Measurements from ENCODE around the gene TUBAL3. TPM values are rescaled to one million over a fixed set of nuclear protein-coding genes. Genes with fewer than 3 reads are reported as not detected.
A peak's percentile ranks its signal among the peaks of the same experiment; 100 is the strongest.

Gene TUBAL3
- polyA plus RNA-seq (2012; ENCODE audit: insufficient read depth, insufficient read length), result 3.3 TPM

- DNase-seq (ENCODE audit: low read depth, low spot score), result no peak
- peak within 1 kb of the TSS; percentile 18 for H3K4me3 ChIP-seq (ENCODE audit: low read length)
Observed at GRCh38 chr10:5404208-5405041, at the start of gene TUBAL3. Gene TUBAL3 (minus strand): TSS chr10:5404828. CDS start chr10:5404792, 36 bp downstream.

GRCh38 chr10:5453749-5454489, 49.3 kb upstream of the TUBAL3 start:
- H3K4me3 ChIP-seq (ENCODE audit: low read length), result no peak overlapping the region
- DNase-seq (ENCODE audit: low read depth, low spot score), result no peak

- no peak for DNase-seq (ENCODE audit: low read depth, low spot score)
- H3K4me3 ChIP-seq (ENCODE audit: low read length), result no peak overlapping the region
Observed at GRCh38 chr10:5450605-5451384, 46.2 kb upstream of the TUBAL3 start.

- no peak for DNase-seq (ENCODE audit: low read depth, low spot score)
- H3K4me3 ChIP-seq (ENCODE audit: low read length), result no peak overlapping the region
Observed at GRCh38 chr10:5449823-5450222, 45.2 kb upstream of the TUBAL3 start.

- DNase-seq (ENCODE audit: low read depth, low spot score), result no peak
- no peak overlapping the region for H3K4me3 ChIP-seq (ENCODE audit: low read length)
Observed at GRCh38 chr10:5449227-5449626, 44.6 kb upstream of the TUBAL3 start.

GRCh38 chr10:5448333-5449001, 43.8 kb upstream of the TUBAL3 start:
- H3K4me3 ChIP-seq (ENCODE audit: low read length), result no peak overlapping the region
- no peak for DNase-seq (ENCODE audit: low read depth, low spot score)

- DNase-seq (ENCODE audit: low read depth, low spot score), result peak; percentile 95
- peak overlapping the region; percentile 54; the same call in 1 of the 2 replicates for H3K4me3 ChIP-seq (ENCODE audit: low read length)
Observed at GRCh38 chr10:5447611-5448071, 43.0 kb upstream of the TUBAL3 start.

GRCh38 chr10:5447056-5447455, 42.4 kb upstream of the TUBAL3 start:
- H3K4me3 ChIP-seq (ENCODE audit: low read length), result peak overlapping the region; percentile 54
- no peak for DNase-seq (ENCODE audit: low read depth, low spot score)

- DNase-seq (ENCODE audit: low read depth, low spot score), result peak; percentile 68
- peak overlapping the region; percentile 54 for H3K4me3 ChIP-seq (ENCODE audit: low read length)
Observed at GRCh38 chr10:5446390-5446926, 41.8 kb upstream of the TUBAL3 start.

GRCh38 chr10:5445006-5445405, 40.4 kb upstream of the TUBAL3 start:
- no peak for DNase-seq (ENCODE audit: low read depth, low spot score)
- no peak overlapping the region for H3K4me3 ChIP-seq (ENCODE audit: low read length)

- DNase-seq (ENCODE audit: low read depth, low spot score), result no peak
- H3K4me3 ChIP-seq (ENCODE audit: low read length), result no peak overlapping the region
Observed at GRCh38 chr10:5443429-5443828, 38.8 kb upstream of the TUBAL3 start.

- DNase-seq (ENCODE audit: low read depth, low spot score), result no peak
Observed at GRCh38 chr10:5442990-5443370, 38.4 kb upstream of the TUBAL3 start.

GRCh38 chr10:5442065-5442989, 37.7 kb upstream of the TUBAL3 start:
- DNase-seq (ENCODE audit: low read depth, low spot score), result peak; percentile 46
- no peak overlapping the region for H3K4me3 ChIP-seq (ENCODE audit: low read length)

More at GRCh38 chr10:5442990-5443370, 38.4 kb upstream of the TUBAL3 start:
- H3K4me3 ChIP-seq (ENCODE audit: low read length), result no peak overlapping the region

GRCh38 chr10:5441106-5441505, 36.5 kb upstream of the TUBAL3 start:
- DNase-seq (ENCODE audit: low read depth, low spot score), result no peak
- no peak overlapping the region for H3K4me3 ChIP-seq (ENCODE audit: low read length)

GRCh38 chr10:5440206-5440605, 35.6 kb upstream of the TUBAL3 start:
- no peak overlapping the region for H3K4me3 ChIP-seq (ENCODE audit: low read length)
- no peak for DNase-seq (ENCODE audit: low read depth, low spot score)

- DNase-seq (ENCODE audit: low read depth, low spot score), result no peak
- no peak overlapping the region for H3K4me3 ChIP-seq (ENCODE audit: low read length)
Observed at GRCh38 chr10:5435328-5435727, 30.7 kb upstream of the TUBAL3 start.

GRCh38 chr10:5434017-5434753, 29.6 kb upstream of the TUBAL3 start:
- peak; percentile 49 for DNase-seq (ENCODE audit: low read depth, low spot score)
- H3K4me3 ChIP-seq (ENCODE audit: low read length), result no peak overlapping the region

All from Jurkat, Clone E6-1 (cell line).